Stimulated activated CD8-positive, alpha-beta memory T cell treated with anti-CD3 and anti-CD28 coated beads, Interleukin-7, amount 100 ng/mL, for 24 hours (primary cell): ENCODE measurements around the gene LPAR1.

Experiments used
- DNase-seq: peaks from one replicate; pipeline ENCODE4 v3.0.0-alpha.2; 2020; ENCODE audit warnings: low read depth

The LPAR1 gene

GRCh38 chr9:110999379-110999778, 38.9 kb downstream of the LPAR1 start:
- DNase-seq, result no peak

GRCh38 chr9:110997847-110998246, 40.4 kb downstream of the LPAR1 start:
- no peak for DNase-seq

GRCh38 chr9:110996436-110997220, 41.6 kb downstream of the LPAR1 start:
- DNase-seq, result no peak

- DNase-seq, result no peak
Observed at GRCh38 chr9:110995420-110996340, 42.6 kb downstream of the LPAR1 start.

GRCh38 chr9:110994771-110995241, 43.5 kb downstream of the LPAR1 start:
- no peak for DNase-seq

GRCh38 chr9:110990481-110990880, 47.8 kb downstream of the LPAR1 start:
- DNase-seq, result no peak

GRCh38 chr9:110986529-110986928, 51.7 kb downstream of the LPAR1 start:
- no peak for DNase-seq

GRCh38 chr9:110984890-110985437, 53.3 kb downstream of the LPAR1 start:
- no peak for DNase-seq

GRCh38 chr9:110980261-110980660, 58.0 kb downstream of the LPAR1 start:
- no peak for DNase-seq

GRCh38 chr9:110979636-110980035, 58.6 kb downstream of the LPAR1 start:
- DNase-seq, result no peak

- DNase-seq, result no peak
Observed at GRCh38 chr9:110978516-110978915, 59.8 kb downstream of the LPAR1 start.

GRCh38 chr9:110977259-110977709, 61.0 kb downstream of the LPAR1 start:
- no peak for DNase-seq

- no peak for DNase-seq
Observed at GRCh38 chr9:110975969-110976368, 62.3 kb downstream of the LPAR1 start.

GRCh38 chr9:110975278-110975677, 63.0 kb downstream of the LPAR1 start:
- no peak for DNase-seq

- DNase-seq, result no peak
Observed at GRCh38 chr9:110971705-110972104, 66.6 kb downstream of the LPAR1 start.

GRCh38 chr9:110971234-110971633, 67.0 kb downstream of the LPAR1 start:
- no peak for DNase-seq

- no peak for DNase-seq
Observed at GRCh38 chr9:110969971-110970386, 68.3 kb downstream of the LPAR1 start.

- DNase-seq, result no peak
Observed at GRCh38 chr9:110968096-110968495, 70.2 kb downstream of the LPAR1 start.

GRCh38 chr9:110967196-110967595, 71.1 kb downstream of the LPAR1 start:
- no peak for DNase-seq

GRCh38 chr9:110960288-110960687, 78.0 kb downstream of the LPAR1 start:
- DNase-seq, result no peak

- DNase-seq, result no peak
Observed at GRCh38 chr9:110958847-110959246, 79.4 kb downstream of the LPAR1 start.

- no peak for DNase-seq
Observed at GRCh38 chr9:110954822-110955291, 83.4 kb downstream of the LPAR1 start.

GRCh38 chr9:110952540-110952859, 85.8 kb downstream of the LPAR1 start:
- DNase-seq, result no peak
